HG02678 (cell line): ENCODE results near the gene SNX32.

ENCODE experiments used
- ATAC-seq: cut with Tn5 transposase; IDR thresholded peaks from one replicate; pipeline ENCODE4 v1.9.1; 2021; ENCODE audit warnings: mild to moderate bottlenecking, moderate library complexity; ENCODE audit not compliant: unreplicated experiment

Gene SNX32

GRCh38 chr11:65796726-65797601 is 36.8 kb upstream of the SNX32 start:
- ATAC-seq, result no peak

GRCh38 chr11:65797711-65798110 is 36.1 kb upstream of the SNX32 start:
- no peak for ATAC-seq

DNA sequence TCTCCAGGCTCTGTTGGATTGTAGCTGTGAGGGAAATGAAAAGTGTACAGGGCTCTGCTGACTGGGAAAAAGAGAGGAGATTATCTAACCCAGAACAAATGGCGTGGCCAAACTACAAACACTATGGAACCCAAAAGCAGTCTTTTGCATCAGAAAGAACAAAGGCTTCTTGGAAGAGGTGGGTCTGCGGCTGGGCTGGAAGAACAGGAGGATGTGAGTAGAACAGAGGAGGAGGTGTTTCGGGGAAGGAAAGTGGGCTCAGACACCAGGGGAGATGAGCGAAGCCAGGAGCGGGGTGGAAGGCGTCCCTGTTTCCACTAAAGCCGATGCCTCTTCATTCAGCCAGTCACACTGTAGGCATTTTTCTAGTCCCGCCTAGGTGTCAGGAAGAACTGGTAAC is 34.9 kb upstream of the SNX32 start:
- ATAC-seq, result no peak

- ATAC-seq, result no peak
Measured at GRCh38 chr11:65801153-65801987, 32.4 kb upstream of the SNX32 start.

GRCh38 chr11:65802841-65803240 is 30.9 kb upstream of the SNX32 start:
- ATAC-seq, result peak; percentile 82

DNA sequence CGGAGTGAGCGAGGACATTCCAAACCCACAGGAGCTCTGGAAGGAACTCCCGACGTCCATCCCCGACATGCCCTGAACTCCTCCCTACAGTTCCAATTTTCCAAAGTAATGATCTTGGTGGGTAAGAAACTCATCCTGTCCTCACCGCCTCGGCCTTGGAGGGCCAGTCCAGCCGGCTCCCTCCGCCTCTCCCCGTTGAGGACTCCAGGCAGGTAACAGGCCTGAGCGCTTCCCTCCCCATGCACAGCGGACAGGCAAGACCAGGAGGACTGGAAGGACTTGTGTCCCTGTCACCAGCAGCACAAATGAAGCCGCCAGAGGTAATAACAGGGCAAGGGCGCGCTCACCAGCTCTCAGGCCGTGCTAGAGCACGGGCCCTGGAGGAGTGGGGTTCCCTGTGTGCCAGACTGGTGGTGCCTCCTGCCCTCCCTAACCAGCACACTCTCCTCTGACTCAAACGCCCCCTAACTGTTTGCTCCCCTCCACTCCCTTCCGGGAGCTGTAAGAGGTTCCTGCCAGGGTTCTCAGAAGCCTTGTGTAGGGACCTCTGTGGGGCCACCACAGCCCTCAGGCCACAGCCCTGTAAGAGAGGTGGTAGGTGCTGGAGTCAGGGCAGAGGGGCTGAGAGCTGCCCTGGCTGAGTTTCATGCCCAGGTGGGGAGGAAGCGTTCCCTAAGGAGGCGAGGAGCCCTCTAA is 29.8 kb upstream of the SNX32 start:
- ATAC-seq, result no peak

DNA sequence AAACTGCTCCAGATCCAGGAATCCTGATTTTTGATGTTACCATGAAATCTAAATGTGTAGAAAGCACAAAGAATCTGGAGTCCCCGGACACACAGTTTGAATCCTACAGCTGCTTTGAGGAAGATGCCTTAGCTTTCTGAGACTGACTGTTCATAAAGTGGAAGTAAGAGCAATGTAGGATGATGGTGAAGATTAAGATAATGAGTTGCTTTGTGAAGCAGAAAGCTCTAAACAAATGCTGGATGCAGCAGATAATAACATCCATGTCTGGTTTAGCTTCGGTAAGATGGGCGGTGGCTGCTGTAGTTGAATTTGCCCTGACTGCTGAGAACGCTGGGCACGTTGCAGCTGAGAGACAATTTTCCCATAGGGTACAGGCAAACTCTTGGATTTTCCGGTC is 26.8 kb upstream of the SNX32 start:
- no peak for ATAC-seq

DNA sequence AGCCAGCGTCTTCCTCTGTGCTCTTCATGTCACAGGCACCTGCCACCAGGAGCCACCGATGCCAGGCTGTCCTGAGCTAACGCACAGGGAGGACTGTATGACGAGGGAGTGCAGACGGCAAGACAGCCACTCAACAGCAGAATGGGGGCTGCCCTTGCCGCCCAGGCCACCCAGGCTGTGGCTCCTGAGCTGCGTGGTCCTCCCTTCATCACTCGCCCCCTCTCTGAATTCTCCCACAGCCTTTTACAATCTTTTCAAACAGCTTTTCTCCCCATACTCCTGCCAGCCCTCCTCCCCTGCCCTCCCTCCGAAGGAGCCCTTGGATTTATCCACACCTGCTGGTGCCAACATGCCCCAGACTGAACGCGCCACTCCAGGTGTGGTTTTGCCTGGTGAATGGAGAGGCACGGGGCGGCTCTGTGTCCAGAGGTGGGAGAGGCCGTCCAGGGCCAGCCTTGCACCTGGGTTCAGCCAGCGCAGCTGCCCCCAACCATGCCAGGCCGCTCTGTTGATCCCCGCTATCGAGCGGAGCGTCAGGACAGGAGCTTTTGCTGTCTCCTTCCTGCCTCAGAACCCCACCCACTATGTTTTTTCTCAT is 24.9 kb upstream of the SNX32 start:
- no peak for ATAC-seq

GRCh38 chr11:65809496-65809895 is 24.3 kb upstream of the SNX32 start:
- no peak for ATAC-seq

DNA sequence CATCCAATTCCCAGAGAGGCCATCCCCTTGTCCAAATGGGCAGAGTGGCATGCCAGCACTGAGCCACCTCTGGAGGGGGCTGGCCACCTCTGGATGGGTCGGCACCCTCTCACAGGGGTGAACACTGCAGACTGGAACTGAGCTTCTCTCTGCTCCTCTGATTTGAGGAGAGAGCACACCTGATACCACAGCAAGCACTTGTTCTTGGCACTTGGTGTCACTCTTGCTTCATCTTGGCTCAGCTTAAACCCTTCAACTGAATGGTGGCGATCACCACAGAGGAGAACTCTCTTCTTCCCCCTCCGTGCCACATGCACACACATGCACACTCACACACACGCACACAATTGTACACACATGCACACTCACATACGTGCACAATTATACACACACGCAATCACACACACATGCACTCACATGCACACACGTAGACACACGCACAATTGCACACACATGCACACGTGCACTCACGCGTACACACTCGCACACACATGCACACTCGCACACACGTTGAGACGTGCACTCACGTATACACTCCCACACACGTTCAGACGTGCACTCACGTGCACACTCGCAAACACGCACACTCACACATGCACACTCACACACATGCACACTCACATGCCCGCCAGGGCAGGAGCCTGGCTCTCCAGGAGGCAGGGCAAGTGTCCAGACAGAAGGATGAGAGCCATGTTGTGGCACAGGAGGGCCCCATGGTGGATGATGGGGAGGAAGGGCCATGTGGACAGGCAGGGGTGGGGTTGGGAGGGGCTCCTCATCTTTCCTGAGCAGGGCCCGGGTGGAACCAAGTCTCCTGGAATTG is 23.5 kb upstream of the SNX32 start:
- ATAC-seq, result no peak

GRCh38 chr11:65811764-65812475 is 21.8 kb upstream of the SNX32 start:
- no peak for ATAC-seq

GRCh38 chr11:65814131-65814985 is 19.4 kb upstream of the SNX32 start:
- ATAC-seq, result no peak

DNA sequence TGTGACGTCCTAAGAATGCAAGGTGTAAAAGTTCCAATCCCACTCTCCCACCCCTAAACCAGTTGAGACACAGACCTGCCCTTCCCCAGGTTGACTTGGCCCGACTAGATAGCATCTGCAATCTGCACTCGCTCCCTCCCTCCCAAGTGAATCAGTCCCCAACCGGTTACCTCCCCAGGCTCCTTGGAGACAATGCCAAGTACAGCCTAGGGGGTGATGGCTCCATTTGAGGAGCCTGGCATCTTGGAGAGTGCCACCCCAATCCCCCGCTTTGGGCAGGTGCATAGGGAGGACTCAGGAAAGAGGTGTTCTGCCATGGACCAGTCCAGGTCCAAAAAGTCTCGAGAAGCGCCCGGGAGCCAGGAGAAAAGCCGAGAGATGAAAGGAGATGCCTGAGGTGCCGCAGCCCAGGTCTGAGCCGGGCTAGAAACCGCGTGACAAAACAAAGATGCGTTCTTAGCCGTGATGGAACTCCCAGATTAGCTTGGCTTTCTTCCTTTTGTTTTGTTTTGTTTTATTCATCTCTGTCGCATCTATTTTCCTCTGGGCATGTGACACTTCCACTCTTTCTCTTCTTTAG is 18.7 kb upstream of the SNX32 start:
- no peak for ATAC-seq

- ATAC-seq, result no peak
Measured at GRCh38 chr11:65816696-65817095, 17.1 kb upstream of the SNX32 start.

DNA sequence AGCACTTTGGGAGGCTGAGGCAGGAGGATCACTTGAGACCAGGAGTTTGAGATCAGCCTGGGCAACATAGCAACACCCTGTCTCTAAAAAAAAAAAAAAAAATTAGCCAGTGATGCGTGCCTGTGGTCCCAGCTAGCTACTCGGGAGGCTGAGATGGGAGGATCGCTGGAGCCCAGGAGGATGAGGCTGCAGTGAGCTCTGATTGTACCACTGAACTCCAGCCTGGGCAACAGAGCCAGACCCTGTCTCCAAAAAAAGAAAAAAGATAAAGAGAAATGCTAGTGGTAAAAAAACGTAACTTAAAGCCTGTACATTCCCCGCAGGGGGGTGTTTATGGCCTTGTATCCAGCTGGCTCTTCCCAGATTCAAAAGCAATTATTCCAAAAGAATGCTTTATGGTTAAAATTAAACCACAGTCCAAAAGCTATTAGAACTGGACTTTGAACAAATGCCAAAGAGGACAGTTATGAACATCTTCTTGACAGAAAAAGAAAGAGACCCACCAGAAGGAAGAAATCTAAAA is 16.4 kb upstream of the SNX32 start:
- ATAC-seq, result no peak

DNA sequence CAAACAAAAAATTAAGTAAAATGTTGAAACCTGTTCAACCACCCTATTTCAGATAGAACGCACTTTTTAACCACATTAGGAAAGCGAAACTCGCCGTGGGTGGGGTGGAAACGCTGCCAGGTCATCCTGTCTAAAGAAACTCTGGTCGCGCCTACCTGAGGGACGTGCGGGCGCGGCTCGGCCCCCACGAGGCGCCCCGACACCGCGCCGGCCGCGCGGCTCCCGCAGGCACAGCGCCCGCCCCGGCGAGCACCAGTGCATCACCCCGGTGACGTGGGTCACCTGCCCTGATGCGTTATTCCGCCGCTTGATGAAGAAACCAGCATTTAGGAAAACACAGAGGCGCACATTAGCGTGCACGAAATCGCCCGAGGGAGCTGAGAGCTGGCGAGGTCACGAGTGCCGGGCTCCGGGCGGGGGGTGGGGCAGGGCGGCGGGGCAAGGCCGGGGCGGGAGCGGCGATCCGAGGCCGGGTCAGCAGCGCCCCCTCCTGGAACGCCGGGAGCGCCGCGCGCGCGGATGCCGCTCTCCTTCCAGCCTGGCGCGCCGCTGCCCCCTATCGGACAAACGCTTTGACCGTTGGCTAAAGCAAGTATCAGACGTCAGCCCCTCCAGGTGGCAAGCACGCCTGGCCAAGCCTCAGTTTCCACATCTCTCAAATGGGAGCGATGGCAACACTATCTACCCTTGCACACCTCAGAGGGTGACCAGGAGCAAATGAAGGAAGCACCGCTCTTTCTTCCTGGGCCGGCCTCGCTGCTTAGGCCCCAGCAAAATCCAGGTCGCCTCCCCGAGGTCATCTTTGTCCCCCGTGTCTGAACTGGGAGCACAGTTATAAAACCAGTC is 15.7 kb upstream of the SNX32 start:
- peak; percentile 83 for ATAC-seq

- no peak for ATAC-seq
Measured at GRCh38 chr11:65821107-65821506, 12.7 kb upstream of the SNX32 start.
